H9 (cell line): ENCODE data around the gene BRSK1. TPM values are rescaled to one million over a fixed set of nuclear protein-coding genes. Genes with fewer than 3 reads are reported as not detected.

Experiments
- DNase-seq: peaks from one replicate; pipeline ENCODE4 v3.0.0-alpha.2; 2017
- H2AFZ ChIP-seq: one replicate; pipeline ENCODE4 v1.6.1; 2013; ENCODE audit warnings: mild to moderate bottlenecking, low read length, control low read depth, moderate library complexity
- H2AK5ac ChIP-seq: 2 replicates; pipeline ENCODE4 v1.6.1; 2013; ENCODE audit warnings: low read length, control low read depth, mixed read lengths; ENCODE audit not compliant: insufficient read length
- H2BK120ac ChIP-seq: one replicate; pipeline ENCODE4 v1.6.1; 2013; ENCODE audit warnings: low read depth, mild to moderate bottlenecking, low read length, control low read depth, inconsistent platforms; ENCODE audit not compliant: poor library complexity, severe bottlenecking
- H2BK12ac ChIP-seq: 2 replicates; pipeline ENCODE4 v1.6.1; 2013; ENCODE audit warnings: low read length, control low read depth, mixed read lengths, low read depth; ENCODE audit not compliant: insufficient read length
- H2BK15ac ChIP-seq: 2 replicates; pipeline ENCODE4 v1.6.1; 2013; ENCODE audit warnings: low read depth, low read length, control low read depth
- H2BK20ac ChIP-seq: one replicate; pipeline ENCODE4 v1.6.1; 2013; ENCODE audit warnings: low read depth, mild to moderate bottlenecking, low read length, control low read depth, inconsistent platforms; ENCODE audit not compliant: poor library complexity, severe bottlenecking
- H2BK5ac ChIP-seq: 2 replicates; pipeline ENCODE4 v1.6.1; 2013; ENCODE audit warnings: low read length, control low read depth, mixed read lengths; ENCODE audit not compliant: insufficient read length
- H3K14ac ChIP-seq: 2 replicates; pipeline ENCODE4 v1.6.1; 2013; ENCODE audit warnings: low read length, control low read depth; ENCODE audit not compliant: insufficient read depth
- H3K18ac ChIP-seq: 2 replicates; pipeline ENCODE4 v1.6.1; 2013; ENCODE audit warnings: low read depth, mild to moderate bottlenecking, mixed read lengths, low read length, control low read depth; ENCODE audit not compliant: insufficient read length
- H3K23ac ChIP-seq: 2 replicates; pipeline ENCODE4 v1.6.1; 2013; ENCODE audit warnings: low read length, control low read depth, mixed read lengths, low read depth; ENCODE audit not compliant: insufficient read length
- H3K23me2 ChIP-seq: 2 replicates; pipeline ENCODE4 v1.6.1; 2013; ENCODE audit warnings: low read depth, mild to moderate bottlenecking, mixed read lengths, low read length, control low read depth; ENCODE audit not compliant: insufficient read length, poor library complexity, severe bottlenecking
- H3K27ac ChIP-seq: 2 replicates; pipeline ENCODE4 v1.5.1; 2013; ENCODE audit warnings: low read length, control low read depth, mixed read lengths, low read depth; ENCODE audit not compliant: insufficient read length
- H3K27me3 ChIP-seq: 2 replicates; pipeline ENCODE4 v1.6.1; 2013; ENCODE audit warnings: low read length, control low read depth, inconsistent platforms; ENCODE audit not compliant: insufficient read depth
- H3K4ac ChIP-seq: 2 replicates; pipeline ENCODE4 v1.6.1; 2013; ENCODE audit warnings: low read depth, mild to moderate bottlenecking, control low read depth, inconsistent platforms, low read length, moderate library complexity
- H3K4me1 ChIP-seq: 2 replicates; pipeline ENCODE4 v1.6.1; 2013; ENCODE audit warnings: low read length, control low read depth, inconsistent platforms; ENCODE audit not compliant: insufficient read depth
- H3K4me2 ChIP-seq: 2 replicates; pipeline ENCODE4 v1.6.1; 2013; ENCODE audit warnings: low read length, control low read depth, mixed read lengths; ENCODE audit not compliant: insufficient read length, insufficient read depth
- H3K56ac ChIP-seq: 2 replicates; pipeline ENCODE4 v1.6.1; 2013; ENCODE audit warnings: low read depth, mild to moderate bottlenecking, mixed read lengths, low read length, control low read depth; ENCODE audit not compliant: insufficient read length
- H3K79me1 ChIP-seq: 2 replicates; pipeline ENCODE4 v1.6.1; 2013; ENCODE audit warnings: low read depth, mild to moderate bottlenecking, moderate library complexity, low read length, control low read depth, inconsistent platforms; ENCODE audit not compliant: insufficient read depth, poor library complexity, severe bottlenecking
- H3K79me2 ChIP-seq: 2 replicates; pipeline ENCODE4 v1.6.1; 2013; ENCODE audit warnings: low read length, control low read depth, inconsistent platforms; ENCODE audit not compliant: insufficient read depth
- H3K9ac ChIP-seq: 2 replicates; pipeline ENCODE4 v1.6.1; 2013; ENCODE audit warnings: low read length, control low read depth, mixed read lengths; ENCODE audit not compliant: insufficient read length; ENCODE audit errors: extremely low read depth
- H3K9me3 ChIP-seq: one replicate; pipeline ENCODE4 v1.6.1; 2013; ENCODE audit warnings: low read depth, low read length, inconsistent platforms; ENCODE audit not compliant: control insufficient read depth
- H3T11ph ChIP-seq: one replicate; pipeline ENCODE4 v1.6.1; 2013; ENCODE audit warnings: mild to moderate bottlenecking, low read length, control low read depth, inconsistent platforms
- H4K20me1 ChIP-seq: one replicate; pipeline ENCODE4 v1.6.1; 2013; ENCODE audit not compliant: control insufficient read depth, insufficient read length, insufficient read depth
- H4K5ac ChIP-seq: 2 replicates; pipeline ENCODE4 v1.6.1; 2013; ENCODE audit warnings: low read depth, mild to moderate bottlenecking, mixed read lengths, low read length, control low read depth; ENCODE audit not compliant: insufficient read length
- H4K8ac ChIP-seq: replicated peaks from 2 replicates; pipeline ENCODE4 v1.6.1; 2013; ENCODE audit warnings: low read length, control low read depth, mixed read lengths, low read depth; ENCODE audit not compliant: insufficient read length
- H4K91ac ChIP-seq: 2 replicates; pipeline ENCODE4 v1.6.1; 2013; ENCODE audit warnings: low read depth, mild to moderate bottlenecking, moderate library complexity, mixed read lengths, low read length, control low read depth; ENCODE audit not compliant: insufficient read length
- H3K27ac Mint-ChIP-seq, 3 experiments: 2 replicates in 2 of 3; 3 replicates in 1 of 3; pipeline ENCODE4 v1.8.0; 2020 to 2021; ENCODE audit warnings: mixed read lengths in 3 of 3, mild to moderate bottlenecking in 1 of 3, moderate library complexity in 1 of 3
- H3K27me3 Mint-ChIP-seq: 2 replicates; pipeline ENCODE4 v1.8.0; 2021; ENCODE audit warnings: low read depth, mild to moderate bottlenecking, moderate library complexity, mixed read lengths
- H3K36me3 Mint-ChIP-seq, 3 experiments: 2 replicates in 2 of 3; 3 replicates in 1 of 3; pipeline ENCODE4 v1.8.0; 2020 to 2021; ENCODE audit warnings: low read depth in 3 of 3, mixed read lengths in 3 of 3; ENCODE audit not compliant: insufficient read depth in 1 of 3
- H3K4me1 Mint-ChIP-seq, 2 experiments: 2 replicates each; pipeline ENCODE4 v1.8.0; 2020; ENCODE audit warnings: mixed read lengths in 2 of 2
- H3K4me3 Mint-ChIP-seq, 2 experiments: 2 replicates in 1 of 2; 3 replicates in 1 of 2; pipeline ENCODE4 v1.8.0; 2020 to 2021; ENCODE audit warnings: mild to moderate bottlenecking in 2 of 2, mixed read lengths in 2 of 2, moderate library complexity in 1 of 2
- H3K9me3 Mint-ChIP-seq, 2 experiments: 2 replicates in 1 of 2; 3 replicates in 1 of 2; pipeline ENCODE4 v1.8.0; 2020; ENCODE audit warnings: mild to moderate bottlenecking in 2 of 2, mixed read lengths in 2 of 2, moderate library complexity in 1 of 2
- CTCF ChIP-seq: fragments of 200-600 bp; sonication (generic); conservative IDR thresholded peaks from 3 replicates; pipeline ENCODE4 v1.8.0; 2021; ENCODE audit warnings: antibody characterized with exemption, mild to moderate bottlenecking
- WGBS: extraction: QIAGEN DNeasy Blood & Tissue Kit; methylation state at CpG from one replicate; pipeline ENCODE4 v1.1.7; 2013; ENCODE audit warnings: missing lambda C conversion rate, low lambda C conversion rate, mixed read lengths; ENCODE audit not compliant: insufficient read length; ENCODE audit errors: extremely low coverage; 5-methylcytosine and 5-hydroxymethylcytosine counted together
- total RNA-seq: library from RNA; stranded (reverse); gene quantifications from 2 replicates; pipeline ENCODE4 v1.2.1, GENCODE V29; 2021

BRSK1 gene
- total RNA-seq, 1 experiment from 2014 or later = 43.5 TPM

DNA sequence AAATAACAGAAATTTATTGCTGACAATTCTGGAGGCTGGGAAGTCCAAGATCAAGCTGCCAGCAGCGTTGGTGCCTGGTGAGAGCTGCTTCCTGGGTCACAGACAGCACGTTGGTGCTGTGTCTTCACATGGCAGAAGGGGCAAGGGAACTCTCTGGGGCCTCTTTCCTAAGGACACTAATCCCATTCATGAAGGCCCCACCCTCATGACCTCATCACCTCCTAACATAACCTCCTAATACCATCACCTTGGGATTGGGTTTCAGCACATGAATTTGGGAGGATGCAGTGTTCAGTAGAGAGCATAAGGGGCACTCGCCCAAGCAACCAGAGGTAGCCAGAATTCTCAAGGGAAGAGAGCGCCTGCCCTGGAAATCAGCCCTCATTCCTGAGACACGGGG, 25.7 kb downstream of the BRSK1 start:
- Histone ChIP-seq H3T11ph (no peak overlapping the region), H3K79me2 (no peaks in the 10 kb centered on the region), H3K4ac (no peak overlapping the region), H2BK20ac (no peak overlapping the region), H2BK5ac (no peak overlapping the region), H4K91ac (no peak overlapping the region), H2AFZ (no peak overlapping the region), H3K9ac (no peak overlapping the region), H2BK15ac (no peak overlapping the region), H3K14ac (no peak overlapping the region), H3K23ac (no peak overlapping the region), H3K27me3 (no peaks in the 10 kb centered on the region), H4K8ac (no peak overlapping the region), H3K23me2 (no peaks in the 10 kb centered on the region), H3K79me1 (no peaks in the 10 kb centered on the region), H3K18ac (no peak overlapping the region), H3K4me1 (peaks cover 3% of the 10 kb centered on the region; the same call in 1 of the 2 replicates), H3K4me2 (no peak overlapping the region), H2AK5ac (no peak overlapping the region), H2BK120ac (no peak overlapping the region), H3K56ac (no peak overlapping the region), H3K27ac (no peak overlapping the region), H3K9me3 (no peaks in the 10 kb centered on the region), H4K20me1 (no peaks in the 10 kb centered on the region), H4K5ac (no peak overlapping the region), H2BK12ac (no peak overlapping the region)
- peaks cover 5 to 16% of the 10 kb centered on the region in 2 experiments; a peak in 3 of 4 replicates for H3K4me1 Mint-ChIP-seq
- no peak overlapping the region for H3K4me3 Mint-ChIP-seq
- no peak for TF ChIP-seq CTCF
- no peaks in the 10 kb centered on the region for H3K9me3 Mint-ChIP-seq
- H3K27me3 Mint-ChIP-seq = no peaks in the 10 kb centered on the region
- H3K36me3 Mint-ChIP-seq = peaks cover 32 to 48% (median 45%) of the 10 kb centered on the region in 3 experiments; a peak in 6 of 7 replicates
- H3K27ac Mint-ChIP-seq = no peak overlapping the region
- no peak for DNase-seq
- no CpG with 5 or more reads among the region's 5 CpGs for WGBS
